ENCODE data around the gene LATS2. TPM values are rescaled to one million over a fixed set of nuclear protein-coding genes. Genes with fewer than 3 reads are reported as not detected.

Gene LATS2
- total RNA-seq, 2 donors from 2014 or later: 3.7 to 11.3 TPM

DNA sequence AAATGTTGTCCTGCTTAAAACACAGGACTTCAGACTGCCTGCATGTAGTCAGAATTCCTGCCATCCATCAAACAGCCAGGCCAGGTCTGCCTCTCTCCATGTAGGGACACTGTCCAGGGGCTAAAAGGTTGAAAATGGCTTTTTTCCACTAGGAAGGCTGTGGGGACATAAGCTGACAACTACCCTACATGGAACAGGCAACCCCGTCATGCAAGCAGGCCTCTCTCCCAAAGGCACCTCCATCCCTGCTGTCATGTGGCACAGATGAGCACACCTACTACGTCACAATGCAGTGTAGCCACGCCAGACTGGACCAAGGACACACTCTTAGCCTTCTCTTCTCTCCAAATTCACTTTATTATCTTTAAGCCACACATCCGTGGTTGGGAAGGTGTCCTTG lies 40.8 kb downstream of the LATS2 start:
- H3K9me3 ChIP-seq: no peaks in the 10 kb centered on the region
- TF ChIP-seq, protein P1, sequence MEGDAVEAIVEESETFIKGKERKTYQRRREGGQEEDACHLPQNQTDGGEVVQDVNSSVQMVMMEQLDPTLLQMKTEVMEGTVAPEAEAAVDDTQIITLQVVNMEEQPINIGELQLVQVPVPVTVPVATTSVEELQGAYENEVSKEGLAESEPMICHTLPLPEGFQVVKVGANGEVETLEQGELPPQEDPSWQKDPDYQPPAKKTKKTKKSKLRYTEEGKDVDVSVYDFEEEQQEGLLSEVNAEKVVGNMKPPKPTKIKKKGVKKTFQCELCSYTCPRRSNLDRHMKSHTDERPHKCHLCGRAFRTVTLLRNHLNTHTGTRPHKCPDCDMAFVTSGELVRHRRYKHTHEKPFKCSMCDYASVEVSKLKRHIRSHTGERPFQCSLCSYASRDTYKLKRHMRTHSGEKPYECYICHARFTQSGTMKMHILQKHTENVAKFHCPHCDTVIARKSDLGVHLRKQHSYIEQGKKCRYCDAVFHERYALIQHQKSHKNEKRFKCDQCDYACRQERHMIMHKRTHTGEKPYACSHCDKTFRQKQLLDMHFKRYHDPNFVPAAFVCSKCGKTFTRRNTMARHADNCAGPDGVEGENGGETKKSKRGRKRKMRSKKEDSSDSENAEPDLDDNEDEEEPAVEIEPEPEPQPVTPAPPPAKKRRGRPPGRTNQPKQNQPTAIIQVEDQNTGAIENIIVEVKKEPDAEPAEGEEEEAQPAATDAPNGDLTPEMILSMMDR (IDR thresholded peaks at IDR 0.05): no peak
- intact Hi-C loops (cut with DNase I): no loop called here
- no peaks in the 10 kb centered on the region for H3K36me3 ChIP-seq
- no peaks in the 10 kb centered on the region for H3K27me3 ChIP-seq
- H3K9ac ChIP-seq (ENCODE audit: low read depth in 2 of 2, low read length in 2 of 2): no peak overlapping the region
- H3K27ac ChIP-seq: no peak overlapping the region
- peaks cover 14% of the 10 kb centered on the region for H3K4me1 ChIP-seq
- no peak for DNase-seq
- H3K4me3 ChIP-seq: no peak overlapping the region

DNA sequence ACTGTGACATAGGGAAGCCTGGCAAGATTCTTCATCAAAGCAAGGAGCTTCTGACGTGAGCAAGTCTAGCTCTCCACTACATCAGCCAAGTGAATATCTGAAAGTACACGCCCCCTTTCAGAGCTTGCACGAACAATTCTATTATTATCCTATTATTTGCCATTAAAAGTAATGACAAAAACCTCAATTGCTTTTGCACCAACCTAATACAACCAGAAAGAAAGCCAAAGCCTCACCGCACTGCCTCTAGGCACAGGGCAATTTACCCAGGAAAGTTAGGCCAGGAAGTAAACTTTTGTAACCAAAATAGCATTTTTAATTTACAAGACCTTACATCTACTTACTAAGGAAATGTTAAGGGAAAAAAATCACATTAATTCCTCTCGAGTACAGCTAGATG lies 41.2 kb downstream of the LATS2 start:
- Histone ChIP-seq H3K9ac (ENCODE audit: low read depth in 2 of 2, low read length in 2 of 2) (no peak overlapping the region), H3K27me3 (no peaks in the 10 kb centered on the region), H3K4me1 (peaks cover 14% of the 10 kb centered on the region), H3K4me3 (no peak overlapping the region), H3K36me3 (no peaks in the 10 kb centered on the region), H3K27ac (no peak overlapping the region), H3K9me3 (no peaks in the 10 kb centered on the region)
- TF ChIP-seq, protein P1 (IDR thresholded peaks at IDR 0.05): no peak
- intact Hi-C loops (cut with DNase I): no loop called here
- no peak for DNase-seq

DNA sequence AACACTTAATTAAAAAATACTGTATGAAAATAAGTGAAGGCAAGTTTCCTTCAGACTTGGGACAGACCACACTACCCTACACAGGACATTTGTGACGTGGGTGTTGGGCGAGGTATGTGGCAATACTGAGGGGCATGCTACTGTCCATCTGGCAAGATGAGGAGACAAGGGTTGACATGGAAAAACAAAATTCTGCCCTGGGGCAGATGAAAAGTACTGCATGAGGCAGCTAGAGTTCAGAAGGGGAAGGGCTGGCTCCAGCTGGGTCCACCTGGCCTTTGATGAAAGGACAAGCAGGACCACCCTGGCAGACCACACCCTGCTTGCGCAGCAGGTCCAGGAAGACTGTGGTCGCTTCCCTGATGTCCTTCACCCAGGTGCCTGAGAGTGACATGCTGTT lies 43.2 kb downstream of the LATS2 start:
- Histone ChIP-seq H3K4me1 (peaks cover 14% of the 10 kb centered on the region), H3K9me3 (no peaks in the 10 kb centered on the region)

DNA sequence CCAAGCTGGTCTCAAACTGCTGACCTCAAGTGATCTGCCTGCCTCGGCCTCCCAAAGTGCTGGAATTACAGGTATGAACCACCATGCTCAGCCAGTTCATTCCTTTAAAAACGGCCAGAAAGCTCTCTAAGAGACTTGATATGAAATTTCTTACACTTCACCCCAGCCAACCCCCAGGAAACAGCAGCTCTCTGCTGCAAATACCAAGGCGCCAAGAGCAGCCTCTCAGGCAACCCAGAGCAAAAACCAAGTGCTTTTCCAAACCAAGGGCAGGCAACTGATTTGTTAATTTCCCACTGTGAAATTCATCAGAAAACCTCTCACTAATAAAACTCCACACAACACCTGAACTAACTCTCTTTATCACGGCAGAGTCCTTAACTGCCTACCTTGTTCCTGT lies 44.9 kb downstream of the LATS2 start:
- Histone ChIP-seq H3K9ac (ENCODE audit: low read depth in 2 of 2, low read length in 2 of 2) (no peak overlapping the region), H3K27ac (no peak overlapping the region), H3K9me3 (no peaks in the 10 kb centered on the region), H3K4me1 (peaks cover 1% of the 10 kb centered on the region), H3K4me3 (no peak overlapping the region), H3K27me3 (no peaks in the 10 kb centered on the region), H3K36me3 (no peaks in the 10 kb centered on the region)
- DNase-seq: no peak
- TF ChIP-seq, protein P1 (IDR thresholded peaks at IDR 0.05): no peak
- intact Hi-C loops (cut with DNase I): no loop called here

More for the DNA sequence above, 43.2 kb downstream of the LATS2 start:
- Histone ChIP-seq H3K9ac (ENCODE audit: low read depth in 2 of 2, low read length in 2 of 2) (no peak overlapping the region), H3K4me3 (no peak overlapping the region), H3K27me3 (no peaks in the 10 kb centered on the region), H3K36me3 (no peaks in the 10 kb centered on the region), H3K27ac (no peak overlapping the region)
- no peak for DNase-seq
- TF ChIP-seq, protein P1 (IDR thresholded peaks at IDR 0.05): no peak
- intact Hi-C loops (cut with DNase I): no loop called here

DNA sequence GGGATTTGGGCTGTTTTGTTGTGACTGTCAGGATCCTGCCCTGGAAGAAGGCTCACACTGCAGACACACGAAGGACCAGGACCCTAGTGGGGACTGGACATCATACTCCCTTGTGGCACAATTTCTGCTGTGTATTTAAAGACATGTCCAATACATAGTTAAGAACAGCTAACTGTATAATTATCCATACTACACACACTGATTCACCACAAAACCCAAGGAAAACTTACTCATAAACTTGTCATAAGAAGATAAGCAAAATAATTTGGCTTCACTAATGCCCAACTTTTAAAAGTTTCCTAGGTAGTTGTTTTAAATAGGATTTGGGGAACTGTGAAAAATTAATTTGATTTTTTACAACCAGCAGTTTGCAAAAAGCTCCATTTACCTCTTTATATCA lies 46.1 kb downstream of the LATS2 start:
- Histone ChIP-seq H3K4me1 (no peaks in the 10 kb centered on the region), H3K9ac (ENCODE audit: low read depth in 2 of 2, low read length in 2 of 2) (no peak overlapping the region), H3K4me3 (no peak overlapping the region)

More for the DNA sequence above, 46.1 kb downstream of the LATS2 start:
- H3K9me3 ChIP-seq: no peaks in the 10 kb centered on the region
- no peak overlapping the region for H3K27ac ChIP-seq
- no peaks in the 10 kb centered on the region for H3K36me3 ChIP-seq
- intact Hi-C loops (cut with DNase I): no loop called here
- TF ChIP-seq, protein P1 (IDR thresholded peaks at IDR 0.05): no peak
- no peak for DNase-seq
- H3K27me3 ChIP-seq: no peaks in the 10 kb centered on the region
